Measurements from ENCODE around the gene IQSEC1. TPM values are rescaled to one million over a fixed set of nuclear protein-coding genes. Genes with fewer than 3 reads are reported as not detected.
A peak's percentile ranks its signal among the peaks of the same experiment; 100 is the strongest.

IQSEC1 gene
- total RNA-seq, 1 experiment from 2014 or later = 28.1 TPM

- no peaks in the 10 kb centered on the region for H3K79me2 ChIP-seq (ENCODE audit: insufficient read depth, low read length)
- H3K4me2 ChIP-seq (ENCODE audit: low read length) = no peak overlapping the region
- H3K27ac ChIP-seq (ENCODE audit: low read depth, low read length) = no peak overlapping the region
- ChIA-PET POLR2A (no interaction called here), CTCF (interaction anchor here (1.7 kb wide), 1 partner anchor 9 kb away, joined by 10 read pairs; no protein-coding TSS in a partner anchor), RAD21 (ENCODE audit: low non-redundant PET in 1 of 2, low total read pairs in 2 of 2, uncharacterized antibody in 2 of 2, unreplicated experiment in 2 of 2) (no interaction called here)
- H2AFZ ChIP-seq (ENCODE audit: low read depth, low read length, poor library complexity, severe bottlenecking) = no peak overlapping the region
- ATAC-seq = no peak
- no peak for TF ChIP-seq POLR2AphosphoS5 (IDR thresholded peaks at IDR 0.05; ENCODE audit: low read depth, low read length)
- no peak for TF ChIP-seq FOSL1 (IDR thresholded peaks at IDR 0.05; ENCODE audit: low read depth)
- no peak for TF ChIP-seq POLR2A (IDR thresholded peaks at IDR 0.05; ENCODE audit: borderline replicate concordance, extremely low read depth, insufficient read depth, insufficient read length)
- BruUV-seq (replicated peaks) = no TSS peak
- no peaks in the 10 kb centered on the region for H3K9me2 ChIP-seq (ENCODE audit: insufficient read depth)
- no peak for DNase-seq (ENCODE audit: low read depth, low spot score)
- H3K4me3 ChIP-seq (replicated peaks in 1 of 2; ENCODE audit: low read depth in 1 of 2, low read length in 2 of 2) = no peak overlapping the region
- no peaks in the 10 kb centered on the region for H3K4me1 ChIP-seq (ENCODE audit: control insufficient read depth in 1 of 2, insufficient read depth in 2 of 2, low read length in 2 of 2)
- H4K20me1 ChIP-seq (ENCODE audit: insufficient read depth) = no peaks in the 10 kb centered on the region
- intact Hi-C loops (cut with micrococcal nuclease) = no loop called here
- H3K27me3 ChIP-seq (ENCODE audit: insufficient read depth, low read length) = 0 out of 2 replicates have a peak, but pooled peaks cover 3% of the 10 kb centered on the region
- no peak overlapping the region for H3K9ac ChIP-seq (ENCODE audit: low read length)
- no peaks in the 10 kb centered on the region for H3K36me3 ChIP-seq (ENCODE audit: control insufficient read depth in 1 of 2, insufficient read depth in 2 of 2, low read length in 2 of 2)
- H3K9me3 ChIP-seq (ENCODE audit: control insufficient read depth in 1 of 2, insufficient read depth in 1 of 2, low read depth in 1 of 2, low read length in 2 of 2) = no peaks in the 10 kb centered on the region
These were observed 9.4 kb upstream of the IQSEC1 start for GRCh38 chr3:13082677-13083076.

GRCh38 chr3:13081603-13082360 lies 8.6 kb upstream of the IQSEC1 start:
- TF ChIP-seq TCF7L2 (IDR thresholded peaks at IDR 0.05; ENCODE audit: borderline replicate concordance, extremely low read depth, insufficient read depth, insufficient read length) (peak; percentile 8), SP1 (IDR thresholded peaks at IDR 0.05; ENCODE audit: low read depth) (no peak)
- ATAC-seq (no peak), DNase-seq (ENCODE audit: low read depth, low spot score) (no peak)
- Histone ChIP-seq H3K9ac (ENCODE audit: low read length) (no peak overlapping the region), H4K20me1 (ENCODE audit: insufficient read depth) (no peaks in the 10 kb centered on the region), H3K4me3 (replicated peaks in 1 of 2; ENCODE audit: low read depth in 1 of 2, low read length in 2 of 2) (no peak overlapping the region), H3K4me1 (ENCODE audit: control insufficient read depth in 1 of 2, insufficient read depth in 2 of 2, low read length in 2 of 2) (no peaks in the 10 kb centered on the region), H3K36me3 (ENCODE audit: control insufficient read depth in 1 of 2, insufficient read depth in 2 of 2, low read length in 2 of 2) (no peaks in the 10 kb centered on the region), H3K27me3 (ENCODE audit: insufficient read depth, low read length) (0 out of 2 replicates have a peak, but pooled peaks cover 10% of the 10 kb centered on the region), H3K27ac (ENCODE audit: low read depth, low read length) (no peak overlapping the region), H3K9me3 (ENCODE audit: control insufficient read depth in 1 of 2, insufficient read depth in 1 of 2, low read depth in 1 of 2, low read length in 2 of 2) (no peaks in the 10 kb centered on the region), H2AFZ (ENCODE audit: low read depth, low read length, poor library complexity, severe bottlenecking) (no peak overlapping the region), H3K4me2 (ENCODE audit: low read length) (no peak overlapping the region), H3K9me2 (ENCODE audit: insufficient read depth) (no peaks in the 10 kb centered on the region), H3K79me2 (ENCODE audit: insufficient read depth, low read length) (no peaks in the 10 kb centered on the region)
- ChIA-PET RAD21 (ENCODE audit: low non-redundant PET in 1 of 2, low total read pairs in 2 of 2, uncharacterized antibody in 2 of 2, unreplicated experiment in 2 of 2) (no interaction called here), POLR2A (no interaction called here), CTCF (no interaction called here)
- no TSS peak for BruUV-seq (replicated peaks)
- intact Hi-C loops (cut with micrococcal nuclease) = no loop called here
